GM21723 (cell line): ENCODE data around the gene EXD2.
"Not testable (repeated sequence)": the region's sequence is repeated elsewhere in the genome, so short reads cannot be mapped to it uniquely, and the experiment has no call there.

Experiments used
- ATAC-seq: cut with Tn5 transposase; IDR thresholded peaks from one replicate; pipeline ENCODE4 v1.9.1; 2021; ENCODE audit warnings: mild to moderate bottlenecking, moderate library complexity; ENCODE audit not compliant: unreplicated experiment

EXD2 gene

GRCh38 chr14:69191340-69192111, at the start of gene EXD2:
Gene EXD2, plus strand, starts transcription at chr14:69191498. Its CDS starts 17,973 bp downstream, at chr14:69209471.
- peak; percentile 84 for ATAC-seq

GRCh38 chr14:69141550-69141949, 49.7 kb upstream of the EXD2 start:
- no peak for ATAC-seq

GRCh38 chr14:69142101-69142500, 49.2 kb upstream of the EXD2 start:
- ATAC-seq, result no peak

- no peak for ATAC-seq
These were observed 41.6 kb upstream of the EXD2 start for GRCh38 chr14:69149461-69150244.

GRCh38 chr14:69151458-69152180, 39.7 kb upstream of the EXD2 start:
- peak; percentile 52 for ATAC-seq

GRCh38 chr14:69152181-69152901, 39.0 kb upstream of the EXD2 start:
- ATAC-seq, result peak; percentile 15

- no peak for ATAC-seq
These were observed 38.5 kb upstream of the EXD2 start, which contains the start of gene DCAF5 for GRCh38 chr14:69152902-69153151. Gene DCAF5, minus strand, starts transcription at chr14:69153119. Its CDS starts 141 bp downstream, at chr14:69152978.

- peak; percentile 81 for ATAC-seq
These were observed 38.0 kb upstream of the EXD2 start for GRCh38 chr14:69153152-69153872.

- ATAC-seq, result no peak
These were observed 37.4 kb upstream of the EXD2 start for GRCh38 chr14:69153873-69154270.

GRCh38 chr14:69154779-69155178, 36.5 kb upstream of the EXD2 start:
- no peak for ATAC-seq

GRCh38 chr14:69156224-69156623, 35.1 kb upstream of the EXD2 start:
- ATAC-seq, result no peak

- no peak for ATAC-seq
These were observed 29.7 kb upstream of the EXD2 start for GRCh38 chr14:69161590-69161989.

- ATAC-seq, result not testable (repeated sequence)
These were observed 25.5 kb upstream of the EXD2 start for GRCh38 chr14:69165787-69166186.

- no peak for ATAC-seq
These were observed 20.5 kb upstream of the EXD2 start for GRCh38 chr14:69170839-69171238.

- no peak for ATAC-seq
These were observed 19.7 kb upstream of the EXD2 start for GRCh38 chr14:69171569-69171968.

- no peak for ATAC-seq
These were observed 16.2 kb upstream of the EXD2 start for GRCh38 chr14:69175130-69175529.

GRCh38 chr14:69181491-69181890, 9.8 kb upstream of the EXD2 start:
- ATAC-seq, result no peak

GRCh38 chr14:69182580-69182979, 8.7 kb upstream of the EXD2 start:
- not testable (repeated sequence) for ATAC-seq

GRCh38 chr14:69183735-69184134, 7.6 kb upstream of the EXD2 start:
- ATAC-seq, result no peak

GRCh38 chr14:69190191-69190590, 1.1 kb upstream of the EXD2 start:
- ATAC-seq, result no peak
